HG03039 (cell line): Measurements from ENCODE around the gene GPSM1.

Experiments used
- ATAC-seq: cut with Tn5 transposase; IDR thresholded peaks from one replicate; pipeline ENCODE4 v1.9.1; 2021; ENCODE audit warnings: mild to moderate bottlenecking, moderate library complexity; ENCODE audit not compliant: unreplicated experiment

GPSM1 gene

DNA sequence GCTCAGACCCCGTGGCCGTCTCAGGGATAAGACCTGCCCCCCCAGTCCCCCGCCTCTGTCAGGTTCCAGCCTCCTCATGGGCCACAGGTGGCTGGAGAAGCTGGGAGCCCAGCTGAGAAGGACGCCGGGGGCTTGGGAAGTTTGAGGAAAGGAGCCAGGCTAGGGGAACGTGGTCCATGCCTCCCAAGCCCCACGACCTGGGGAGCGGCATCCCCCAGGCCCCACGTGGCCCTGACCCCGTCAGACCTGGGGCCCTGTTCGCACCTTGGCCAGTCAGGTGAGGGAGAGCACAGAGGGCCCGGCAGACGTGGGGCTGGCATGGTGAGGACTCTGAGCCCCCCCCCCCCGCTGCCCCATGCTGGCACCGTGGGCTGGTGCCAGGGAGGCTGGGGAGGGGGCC lies 3.7 kb downstream of the GPSM1 start:
- no peak for ATAC-seq

DNA sequence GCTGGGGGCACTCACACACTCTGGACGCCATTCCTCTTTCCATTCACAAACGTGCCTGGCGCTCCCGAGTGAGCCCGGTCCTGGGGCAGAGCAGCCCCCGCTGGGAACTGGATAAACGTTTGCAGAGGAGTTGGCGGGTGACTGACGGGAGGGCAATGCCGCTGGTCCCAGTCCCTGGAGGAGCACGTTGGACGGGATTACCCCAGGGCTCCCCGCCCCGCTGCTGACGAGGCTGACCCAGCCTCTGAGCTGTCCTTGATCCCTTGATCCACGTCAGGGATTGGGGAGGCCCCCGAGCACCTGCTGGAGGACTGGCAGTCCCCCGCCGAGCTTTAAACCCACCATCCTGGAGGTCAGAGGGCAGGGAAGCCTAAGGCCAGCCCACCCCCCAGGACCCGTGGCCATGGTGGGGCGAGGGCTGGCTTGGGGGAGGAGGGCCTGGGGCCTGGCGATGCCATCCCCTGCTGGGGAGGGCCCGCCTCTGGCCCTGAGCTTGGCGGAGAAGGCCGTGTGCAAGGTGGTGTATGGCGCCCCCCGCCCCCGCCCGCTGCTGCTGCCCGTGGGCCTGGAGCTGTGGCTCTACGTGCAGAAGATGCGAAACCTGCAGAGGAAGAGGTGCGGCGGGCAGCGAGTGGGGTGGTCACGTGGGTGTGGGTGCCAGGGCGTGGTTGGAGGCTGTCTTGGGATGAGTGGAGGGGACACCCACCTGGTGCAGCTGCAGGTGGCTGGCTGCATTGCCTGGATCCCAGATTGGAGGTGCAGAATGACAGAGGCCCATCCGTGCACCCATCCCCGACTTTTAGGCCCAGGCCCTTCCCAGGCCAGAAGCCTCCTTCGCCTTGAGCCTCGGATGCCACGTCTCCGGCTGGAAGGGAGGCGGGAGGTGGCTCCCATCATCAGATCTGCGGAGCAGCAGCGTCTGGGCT lies 4.5 kb downstream of the GPSM1 start:
- no peak for ATAC-seq

DNA sequence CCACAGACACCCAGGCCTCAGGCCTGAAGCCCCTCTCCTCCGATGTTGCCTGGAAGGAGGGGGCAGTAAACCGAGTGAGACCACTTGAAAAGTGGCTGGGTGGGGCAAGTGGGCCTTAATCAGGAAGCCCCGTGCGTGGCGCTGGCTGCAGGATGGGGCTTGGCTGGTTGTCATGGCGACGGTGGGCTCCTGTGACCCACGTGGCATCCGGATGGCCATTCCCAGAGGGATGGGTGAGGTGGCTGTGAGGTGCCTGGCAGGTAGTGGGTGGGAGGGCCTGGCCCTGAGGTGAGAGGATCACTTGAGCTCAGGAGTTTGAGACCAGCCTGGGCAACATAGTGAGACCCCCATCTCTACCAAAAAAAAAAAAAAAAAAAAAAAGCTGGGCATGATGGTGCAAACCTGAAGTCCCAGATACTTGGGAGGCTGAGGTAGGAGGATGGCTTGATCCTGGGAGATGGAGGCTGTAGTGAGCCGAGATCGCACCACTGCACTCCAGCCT lies 5.2 kb downstream of the GPSM1 start:
- ATAC-seq: no peak

DNA sequence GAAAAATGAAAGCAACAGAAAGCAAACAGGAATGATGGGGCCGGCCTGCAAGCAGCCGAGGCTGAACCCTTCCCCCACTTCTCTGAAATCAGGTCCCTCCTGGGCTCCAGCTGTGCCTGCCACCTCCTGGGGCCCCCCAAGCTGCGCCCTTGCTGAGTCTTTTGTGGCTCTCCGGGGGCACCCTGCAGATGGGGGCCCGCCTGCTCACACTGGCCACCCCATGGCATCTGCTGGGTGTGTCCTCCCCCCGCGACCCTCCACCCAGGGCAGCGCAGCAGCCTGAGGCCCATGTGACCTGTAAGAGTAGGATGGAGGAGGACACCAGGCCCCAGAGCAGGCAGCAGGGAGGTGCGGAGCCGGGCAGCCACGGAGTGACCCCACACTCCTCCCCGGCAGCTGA lies 5.7 kb downstream of the GPSM1 start:
- no peak for ATAC-seq

DNA sequence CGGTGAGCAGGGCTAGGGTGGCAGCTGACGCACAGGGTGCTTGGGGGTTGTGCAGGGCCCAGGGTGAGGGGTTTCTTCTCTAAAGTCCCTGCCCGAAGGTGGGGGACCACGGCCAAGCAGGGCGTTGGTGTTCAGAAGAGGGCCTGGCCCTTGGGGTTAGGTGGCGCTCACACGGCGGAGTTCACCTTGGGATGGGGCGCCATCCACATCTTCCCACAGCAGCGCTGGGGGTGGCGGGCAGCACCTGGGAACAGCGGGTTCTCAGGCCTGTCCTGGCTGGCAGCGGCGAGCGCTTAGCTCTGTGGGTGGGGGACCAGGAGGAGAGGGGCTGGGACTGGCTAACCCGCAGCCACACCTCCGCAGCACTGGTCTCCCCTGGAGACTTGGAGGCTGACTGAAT lies 6.1 kb downstream of the GPSM1 start:
- ATAC-seq: no peak

DNA sequence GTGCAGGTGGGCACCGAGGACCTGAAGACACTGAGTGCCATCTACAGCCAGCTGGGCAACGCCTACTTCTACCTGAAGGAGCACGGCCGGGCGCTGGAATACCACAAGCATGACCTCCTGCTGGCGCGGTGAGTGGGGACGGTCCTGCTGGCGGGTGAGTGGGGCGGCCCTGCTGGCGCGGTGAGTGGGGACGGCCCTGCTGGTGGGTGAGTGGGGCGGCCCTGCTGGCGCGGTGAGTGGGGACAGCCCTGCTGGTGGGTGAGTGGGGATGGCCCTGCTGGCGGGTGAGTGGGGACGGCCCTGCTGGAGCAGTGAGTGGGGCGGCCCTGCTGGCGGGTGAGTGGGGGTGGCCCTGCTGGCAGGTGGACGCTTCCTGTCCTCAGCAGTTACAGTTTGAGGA lies 7.2 kb downstream of the GPSM1 start:
- ATAC-seq: no peak

DNA sequence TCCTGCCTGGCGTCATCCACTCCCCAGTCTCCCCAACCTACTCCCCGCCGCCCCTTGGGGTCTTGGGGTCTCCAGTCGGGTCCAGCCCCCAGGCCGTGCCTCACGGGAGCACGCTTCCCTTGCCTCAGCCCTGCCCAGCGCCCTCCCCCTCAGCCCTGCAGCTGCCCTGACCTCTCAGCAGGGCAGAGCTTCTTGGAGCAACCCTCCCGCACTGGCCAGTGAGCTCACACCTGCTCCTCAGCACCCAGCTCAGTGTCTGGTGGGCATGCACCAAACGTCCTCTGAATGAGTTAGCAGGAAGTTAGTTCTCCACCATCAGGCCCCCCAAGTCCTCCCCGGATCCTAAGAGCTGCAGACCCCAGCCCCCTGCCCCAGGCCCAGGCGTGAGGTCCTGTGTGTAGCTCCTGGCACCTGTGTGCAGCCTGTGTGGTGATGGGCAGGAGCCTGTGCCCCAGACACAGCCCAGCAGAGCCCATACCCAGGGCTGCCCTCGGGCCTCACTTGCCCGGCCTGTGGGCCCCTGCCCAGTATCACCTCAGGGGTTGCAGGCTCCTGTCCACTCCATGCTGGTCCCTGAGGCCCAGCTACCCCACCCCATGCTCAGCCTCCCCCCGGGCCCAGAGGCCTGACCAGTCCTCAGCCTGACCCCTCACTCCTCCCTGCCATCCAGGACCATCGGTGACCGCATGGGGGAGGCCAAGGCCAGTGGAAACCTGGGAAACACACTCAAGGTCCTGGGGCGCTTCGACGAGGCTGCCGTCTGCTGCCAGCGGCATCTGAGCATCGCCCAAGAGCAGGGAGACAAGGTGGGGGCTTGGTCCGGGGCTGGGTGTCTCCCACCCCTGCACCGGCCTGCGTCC lies 8.2 kb downstream of the GPSM1 start:
- ATAC-seq: no peak

DNA sequence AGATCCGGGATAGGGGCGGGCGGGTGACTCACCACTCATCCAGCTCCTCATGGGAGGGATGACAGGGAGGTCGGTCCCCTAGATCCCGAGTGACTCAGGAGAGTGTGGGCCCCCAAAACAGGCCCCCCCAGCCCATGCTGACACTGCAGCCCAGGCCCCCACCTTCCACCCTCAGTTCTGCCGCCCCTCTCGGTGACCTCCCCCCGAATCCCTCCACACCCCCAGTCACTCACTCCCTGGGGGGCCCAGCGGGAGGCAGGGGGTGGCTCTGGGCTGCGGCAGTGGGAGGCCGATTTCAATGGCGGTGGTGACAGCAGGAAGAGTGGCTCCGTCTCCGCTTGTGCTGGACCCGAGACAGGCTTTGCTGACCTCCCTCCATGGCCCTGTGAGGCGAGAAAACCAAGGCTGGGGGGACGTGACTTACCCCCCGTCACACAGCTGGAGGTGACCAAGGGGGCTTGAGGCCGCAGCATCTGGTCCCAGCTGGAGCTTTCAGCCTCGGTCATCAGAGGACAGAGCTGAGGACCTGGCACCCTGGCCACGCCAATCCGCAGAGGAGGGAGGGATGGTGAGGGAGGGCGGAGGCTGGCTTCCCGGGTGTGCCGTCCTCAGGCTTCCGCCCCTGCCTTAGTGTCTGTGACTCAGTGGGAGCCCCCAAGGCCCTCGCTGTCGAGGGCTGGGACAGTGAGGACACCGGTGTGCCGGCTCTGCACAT lies 9.0 kb downstream of the GPSM1 start:
- ATAC-seq: no peak

DNA sequence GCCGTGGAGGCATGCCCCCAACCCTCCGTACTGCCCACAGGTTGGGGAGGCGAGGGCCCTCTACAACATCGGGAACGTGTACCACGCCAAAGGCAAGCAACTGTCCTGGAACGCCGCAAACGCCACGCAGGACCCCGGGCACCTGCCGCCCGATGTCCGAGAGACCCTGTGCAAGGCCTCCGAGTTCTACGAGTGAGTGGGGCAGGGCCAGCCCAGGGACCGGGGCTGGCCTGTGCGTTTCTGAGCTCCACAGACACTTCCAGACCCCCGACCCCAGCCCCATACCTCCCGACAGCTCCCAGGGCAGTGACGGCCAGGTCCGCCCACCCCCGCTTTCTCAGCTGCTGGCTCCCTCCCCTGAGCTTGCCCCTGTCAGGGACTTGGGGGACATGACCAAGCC lies 9.5 kb downstream of the GPSM1 start:
- ATAC-seq: no peak

DNA sequence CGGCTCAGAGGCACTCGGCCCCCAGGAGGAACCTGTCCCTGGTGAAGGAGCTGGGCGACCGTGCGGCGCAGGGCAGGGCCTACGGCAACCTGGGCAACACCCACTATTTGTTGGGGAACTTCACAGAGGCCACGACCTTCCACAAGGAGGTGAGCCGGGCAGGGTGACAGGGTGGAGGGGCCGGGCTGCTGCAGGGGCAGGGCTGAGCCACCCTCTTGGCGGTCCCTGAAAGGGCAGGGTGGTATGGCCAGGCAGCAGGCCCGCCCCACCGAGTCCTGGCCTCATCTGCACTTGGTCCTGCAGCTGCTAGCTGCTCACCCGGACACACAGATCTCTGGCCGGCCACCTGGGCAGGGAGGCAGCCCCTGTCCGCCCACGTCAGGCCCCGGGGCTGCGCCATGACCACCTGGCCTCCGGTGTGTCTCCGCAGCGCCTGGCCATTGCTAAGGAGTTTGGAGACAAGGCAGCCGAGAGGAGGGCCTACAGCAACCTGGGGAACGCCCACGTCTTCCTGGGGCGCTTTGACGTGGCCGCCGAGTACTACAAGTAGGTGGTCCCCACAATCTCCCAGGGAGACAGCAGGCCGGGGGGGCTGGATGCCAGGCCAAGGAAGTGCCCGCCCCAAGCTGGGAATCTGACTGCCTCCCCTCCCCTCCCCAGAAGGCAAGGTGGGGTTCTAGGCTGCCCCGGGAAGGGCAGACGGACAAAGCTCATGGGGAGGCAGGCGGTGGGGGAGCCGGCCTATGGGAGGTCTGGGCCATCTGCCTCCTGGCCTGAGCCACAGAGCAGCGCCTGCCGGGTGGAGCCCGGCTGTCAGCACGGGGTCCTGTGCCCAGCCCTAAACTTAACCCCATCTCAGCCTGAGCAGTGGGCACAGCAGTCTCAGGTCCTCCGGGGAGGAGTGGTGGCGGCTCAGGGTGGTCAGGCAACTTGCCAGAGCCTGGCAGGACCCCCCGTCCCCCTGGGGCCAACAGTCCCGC lies 10.4 kb downstream of the GPSM1 start:
- no peak for ATAC-seq

DNA sequence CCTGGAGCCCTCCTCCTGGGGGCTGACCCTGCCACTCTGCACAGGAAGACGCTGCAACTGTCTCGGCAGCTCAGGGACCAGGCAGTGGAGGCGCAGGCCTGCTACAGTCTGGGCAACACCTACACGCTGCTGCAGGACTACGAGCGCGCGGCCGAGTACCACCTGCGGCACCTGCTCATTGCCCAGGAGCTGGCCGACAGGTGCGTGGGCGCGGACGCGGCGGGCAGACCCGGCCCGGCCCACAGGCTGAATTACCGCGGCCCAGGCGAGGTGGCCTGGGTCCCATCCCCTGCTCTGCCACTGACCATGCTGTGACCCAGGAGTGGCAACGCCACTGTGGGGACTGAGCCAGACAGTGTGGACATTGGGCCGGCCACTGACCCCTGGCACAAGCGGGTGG lies 11.2 kb downstream of the GPSM1 start:
- ATAC-seq: no peak

DNA sequence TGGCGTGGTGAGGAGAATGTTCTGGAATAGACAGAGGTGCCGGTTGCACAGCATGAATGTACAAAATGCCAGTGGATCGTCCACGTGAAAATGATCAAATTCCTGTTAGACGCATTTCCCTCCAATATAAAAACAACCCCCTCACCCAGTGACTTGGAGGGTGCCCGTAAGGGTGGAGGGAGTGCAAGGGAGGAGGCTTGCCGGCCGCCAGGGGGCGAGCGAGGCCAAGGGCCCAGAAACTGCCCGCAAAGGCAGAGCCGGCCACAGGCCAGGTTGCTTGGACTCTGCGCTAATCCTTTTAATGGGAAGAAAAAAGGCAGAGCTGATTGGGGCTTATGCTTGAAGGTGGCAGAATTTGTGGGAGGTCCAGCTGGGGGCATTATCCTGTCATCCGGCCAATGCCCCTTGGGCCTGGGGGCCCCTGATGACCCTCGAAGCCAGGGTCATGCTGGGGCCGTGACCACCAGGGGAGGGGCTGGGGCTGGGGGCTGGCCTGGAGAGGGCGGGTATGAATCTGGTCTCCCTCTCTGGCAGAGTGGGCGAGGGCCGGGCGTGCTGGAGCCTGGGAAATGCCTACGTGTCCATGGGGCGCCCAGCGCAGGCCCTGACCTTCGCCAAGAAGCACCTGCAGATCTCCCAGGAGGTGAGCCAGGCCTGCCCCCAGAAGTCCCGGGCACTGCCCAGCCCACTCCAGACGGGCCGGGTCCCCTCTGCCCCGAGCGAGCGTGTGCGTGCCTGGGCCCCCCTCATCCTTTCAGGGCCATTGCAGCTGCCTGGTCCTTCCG lies 12.0 kb downstream of the GPSM1 start:
- no peak for ATAC-seq

DNA sequence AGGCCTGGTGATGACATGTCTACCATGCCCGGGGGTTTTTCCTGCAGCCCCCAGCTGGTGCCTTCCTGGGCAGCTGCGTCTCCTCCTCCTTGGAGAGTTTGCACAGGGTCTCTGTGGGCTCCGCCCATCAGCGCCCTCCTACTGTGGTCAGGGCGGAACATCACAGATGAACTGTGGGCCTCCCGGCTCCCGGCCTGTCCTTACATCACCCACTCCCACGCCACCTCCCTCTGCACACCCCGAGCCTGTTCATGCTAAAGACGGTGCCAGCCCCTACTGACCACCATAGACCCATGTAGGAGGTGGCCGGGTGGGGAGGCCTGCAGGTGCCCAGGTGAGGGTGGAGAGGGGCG lies 12.6 kb downstream of the GPSM1 start:
- ATAC-seq: no peak

DNA sequence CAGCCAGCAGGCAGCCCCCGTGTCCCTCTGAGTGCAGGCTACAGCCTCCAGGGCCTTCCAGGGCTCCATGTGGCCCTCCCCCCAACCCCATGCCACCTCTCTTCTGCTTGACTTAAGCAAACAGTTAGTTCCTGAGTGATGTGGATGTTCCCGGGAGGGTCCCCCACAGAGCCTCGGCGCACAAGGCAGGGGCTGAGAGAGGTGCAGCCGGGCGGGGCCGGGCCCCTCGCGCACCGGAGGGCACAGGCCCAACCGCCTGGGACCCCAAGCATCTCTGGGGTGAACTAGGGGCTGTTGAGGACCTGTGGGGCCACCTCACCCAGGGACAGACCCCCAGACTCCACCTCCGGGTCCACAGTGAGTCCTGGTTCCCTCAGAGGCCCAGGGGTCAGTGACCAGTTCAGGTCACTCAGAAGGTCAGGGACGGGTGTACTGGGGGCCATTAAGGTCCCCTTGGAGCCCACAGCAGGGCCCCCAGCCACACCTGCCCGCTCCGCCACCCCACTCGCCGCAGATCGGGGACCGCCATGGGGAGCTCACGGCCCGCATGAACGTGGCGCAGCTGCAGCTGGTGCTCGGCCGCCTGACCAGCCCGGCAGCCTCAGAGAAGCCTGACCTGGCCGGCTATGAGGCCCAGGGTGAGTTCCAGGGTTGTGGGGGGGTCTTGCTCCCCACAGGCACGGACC lies 13.2 kb downstream of the GPSM1 start:
- no peak for ATAC-seq

DNA sequence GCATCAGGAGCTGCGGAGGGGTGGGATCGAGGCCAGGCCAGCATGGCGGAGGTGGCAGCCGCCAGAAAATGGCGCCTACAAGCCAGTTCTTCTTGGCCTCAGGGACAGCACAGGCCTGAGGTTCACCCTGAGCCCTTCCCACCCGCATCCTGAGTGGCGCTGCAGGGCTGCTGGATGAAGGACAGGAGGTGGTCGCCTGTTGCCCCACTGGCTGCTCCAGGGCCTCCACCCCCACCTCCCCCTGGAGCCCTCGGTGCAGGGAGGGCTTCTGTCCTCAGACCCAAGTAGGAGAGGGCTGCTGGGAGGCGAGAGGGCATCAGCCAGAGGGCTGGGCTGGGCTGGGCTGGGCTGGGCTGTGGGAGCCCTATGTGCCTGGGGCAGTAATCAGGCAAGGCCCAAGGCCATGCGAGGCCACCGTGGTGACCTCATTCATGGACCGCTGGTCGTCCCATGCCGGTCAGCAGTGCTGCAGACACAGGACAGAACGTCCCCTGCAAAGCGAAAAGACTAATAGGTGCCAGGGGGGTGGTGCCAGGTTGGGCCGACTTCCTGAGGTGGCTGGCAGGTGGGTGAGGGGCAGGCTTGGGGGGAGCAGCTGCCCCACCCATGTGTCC lies 13.8 kb downstream of the GPSM1 start:
- ATAC-seq: no peak

DNA sequence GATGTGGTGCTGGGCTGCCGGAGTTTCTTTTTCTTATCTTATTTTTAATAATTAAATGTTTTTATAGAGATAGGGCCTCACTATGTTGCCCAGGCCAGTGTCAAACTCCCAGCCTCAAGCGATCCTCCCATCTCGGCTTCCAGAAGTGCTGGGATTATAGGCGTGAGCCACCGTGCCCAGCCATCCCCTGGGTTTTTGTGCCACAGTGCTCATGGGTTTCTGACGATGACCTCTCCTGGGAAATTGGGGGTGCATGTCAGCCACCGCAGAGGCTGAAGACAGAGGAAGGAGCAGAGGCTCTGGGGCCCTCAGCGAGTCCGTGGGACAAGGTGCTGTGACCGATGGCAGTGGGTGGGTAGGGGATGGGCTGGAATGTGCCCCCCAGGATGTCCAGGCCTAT lies 14.4 kb downstream of the GPSM1 start:
- no peak for ATAC-seq

DNA sequence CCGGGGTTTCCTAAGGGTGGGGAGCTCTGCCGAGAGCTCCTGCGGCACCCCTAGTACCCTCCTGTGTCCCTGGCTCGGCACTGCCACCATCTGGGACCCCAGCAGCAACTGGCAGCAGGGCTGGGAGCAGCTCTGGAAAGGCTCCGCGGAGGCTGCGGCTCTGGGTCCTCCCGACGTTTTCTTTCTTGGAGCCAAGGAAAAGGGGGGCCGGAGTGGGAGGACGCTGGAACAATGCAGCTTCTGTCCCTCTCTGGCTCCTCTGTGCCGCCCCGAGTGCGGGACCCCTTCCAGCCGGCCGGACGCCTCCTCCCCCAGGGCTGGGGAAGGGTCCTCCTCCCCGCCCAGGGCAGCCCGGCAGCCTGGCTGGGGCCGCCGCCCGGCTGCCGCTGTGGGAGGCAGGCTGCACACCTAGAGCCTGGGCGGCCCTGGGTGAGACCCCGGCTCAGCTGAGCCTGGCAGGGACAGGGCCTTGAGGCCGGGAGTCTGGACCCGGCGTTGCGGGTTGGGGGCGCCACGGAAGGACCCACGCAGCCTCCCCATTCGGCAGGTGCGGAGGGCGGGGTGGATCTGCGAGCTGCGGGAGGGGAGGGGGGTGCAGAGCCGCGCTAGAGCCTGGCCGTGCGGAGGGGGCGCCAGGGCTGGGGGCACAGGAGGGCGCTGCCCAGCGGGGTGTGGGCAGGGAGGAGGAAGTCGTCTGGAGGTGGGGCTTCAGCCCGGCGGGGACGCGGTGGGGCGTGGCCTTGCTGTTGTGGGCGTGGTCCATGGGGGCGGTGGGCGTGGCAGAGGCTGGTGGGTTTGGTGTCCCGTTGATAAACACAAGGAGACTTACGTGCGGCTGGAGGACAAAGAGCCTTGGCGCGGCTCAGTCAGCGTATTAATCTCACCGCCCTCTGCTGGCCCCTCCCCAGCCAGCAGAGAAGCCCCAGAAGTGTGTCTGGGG lies 15.1 kb downstream of the GPSM1 start:
- no peak for ATAC-seq
